NCI-H2196 (cell line): ENCODE results near the gene ARHGEF37.

ENCODE experiments used
- DNase-seq: peaks from one replicate; lab custom pipeline; 2025; ENCODE audit not compliant: unreplicated experiment; lab: John Stamatoyannopoulos, UW

ARHGEF37 gene

DNA sequence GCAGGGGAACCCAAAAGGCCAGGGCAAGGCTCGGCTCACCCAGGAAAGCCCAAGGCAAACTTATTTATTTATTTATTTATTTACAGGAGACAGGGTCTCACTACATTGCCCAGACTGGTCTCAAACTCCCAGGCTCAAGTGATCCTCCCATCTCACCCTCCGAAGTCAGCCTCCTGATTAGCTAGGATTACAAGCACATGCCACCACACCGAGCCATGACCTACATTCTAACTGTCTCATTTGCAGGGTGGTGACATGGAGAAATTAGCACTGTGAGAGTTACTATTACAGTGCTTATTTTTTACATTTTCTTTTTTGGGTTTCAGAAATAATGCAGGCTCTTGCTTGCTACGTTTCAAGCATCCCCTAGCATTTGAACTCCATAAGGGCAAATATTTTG is 18.1 kb downstream of the ARHGEF37 start:
- DNase-seq, result no peak

DNA sequence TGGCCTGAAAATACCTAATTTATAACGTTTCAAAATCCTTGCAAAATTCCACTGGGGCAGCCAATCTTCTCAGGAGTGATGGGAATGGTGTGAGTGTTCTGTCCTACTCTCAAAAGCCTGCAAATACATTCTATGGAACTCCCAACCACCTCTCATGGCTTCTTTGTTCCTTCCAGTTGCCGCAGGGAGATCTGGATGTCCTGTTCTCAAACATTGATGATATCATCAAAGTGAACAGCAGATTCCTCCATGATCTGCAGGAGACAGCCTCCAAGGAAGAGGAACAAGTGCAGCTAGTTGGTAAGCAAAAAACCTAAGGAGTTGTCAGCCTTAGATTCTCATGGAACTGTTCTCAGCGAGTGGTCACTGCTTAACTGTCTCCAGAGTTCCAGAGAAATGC is 19.6 kb downstream of the ARHGEF37 start:
- no peak for DNase-seq

DNA sequence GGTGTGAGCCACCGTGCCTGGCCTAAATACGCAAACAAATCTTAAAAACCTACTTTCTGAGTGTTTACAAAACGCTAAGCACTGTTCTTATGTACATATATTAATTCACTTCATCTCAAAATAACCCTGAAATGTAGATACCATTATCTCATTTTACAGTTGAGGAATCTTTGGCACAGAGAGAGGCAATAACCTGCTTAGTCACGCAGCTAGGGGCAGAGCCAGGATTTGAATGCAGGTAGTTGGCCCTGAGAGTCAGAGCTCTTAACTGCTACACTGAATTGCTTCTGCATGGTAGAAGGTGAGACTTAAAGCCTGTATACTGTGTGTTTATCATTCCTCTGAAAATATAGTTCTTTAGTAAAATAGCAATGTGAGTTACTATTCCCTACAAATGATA is 21.9 kb downstream of the ARHGEF37 start:
- no peak for DNase-seq

DNA sequence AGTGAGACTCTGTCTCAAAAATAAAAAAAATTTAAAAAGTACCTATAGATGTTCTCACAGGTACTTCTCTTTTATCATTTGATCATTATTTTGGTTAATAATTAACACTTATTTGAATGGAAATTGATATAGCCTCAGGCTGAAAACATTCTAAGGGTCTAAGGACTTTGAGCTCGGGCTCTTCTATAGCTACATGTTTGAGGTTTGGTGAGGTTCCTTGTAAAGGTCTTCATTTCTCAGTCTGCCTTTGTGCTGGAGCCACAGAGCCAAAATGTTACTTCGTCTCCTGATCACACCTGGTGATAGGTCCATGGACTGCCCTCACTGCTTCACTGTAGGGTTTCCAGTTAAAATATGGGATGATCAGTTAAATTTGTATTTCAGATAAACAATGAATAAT is 22.6 kb downstream of the ARHGEF37 start:
- no peak for DNase-seq

DNA sequence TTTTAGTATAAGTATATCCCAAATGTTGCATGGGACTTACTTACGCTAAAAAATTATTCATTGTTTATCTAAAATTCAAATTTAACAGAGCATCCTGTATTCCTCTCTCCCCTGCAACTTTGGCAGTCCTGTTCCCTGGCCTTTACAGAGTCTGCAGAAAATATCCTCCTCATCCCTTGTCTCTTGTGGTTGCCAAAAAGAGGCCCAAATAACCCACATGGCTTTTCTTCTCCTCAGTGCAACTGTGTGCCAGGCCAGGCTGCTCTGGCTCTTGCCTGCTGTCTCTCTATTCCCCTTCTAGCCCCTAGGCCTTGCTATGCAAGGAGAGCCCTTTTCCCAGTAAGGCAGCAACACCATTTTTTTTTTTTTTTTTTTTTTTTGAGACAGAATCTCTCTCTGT is 23.0 kb downstream of the ARHGEF37 start:
- no peak for DNase-seq

DNA sequence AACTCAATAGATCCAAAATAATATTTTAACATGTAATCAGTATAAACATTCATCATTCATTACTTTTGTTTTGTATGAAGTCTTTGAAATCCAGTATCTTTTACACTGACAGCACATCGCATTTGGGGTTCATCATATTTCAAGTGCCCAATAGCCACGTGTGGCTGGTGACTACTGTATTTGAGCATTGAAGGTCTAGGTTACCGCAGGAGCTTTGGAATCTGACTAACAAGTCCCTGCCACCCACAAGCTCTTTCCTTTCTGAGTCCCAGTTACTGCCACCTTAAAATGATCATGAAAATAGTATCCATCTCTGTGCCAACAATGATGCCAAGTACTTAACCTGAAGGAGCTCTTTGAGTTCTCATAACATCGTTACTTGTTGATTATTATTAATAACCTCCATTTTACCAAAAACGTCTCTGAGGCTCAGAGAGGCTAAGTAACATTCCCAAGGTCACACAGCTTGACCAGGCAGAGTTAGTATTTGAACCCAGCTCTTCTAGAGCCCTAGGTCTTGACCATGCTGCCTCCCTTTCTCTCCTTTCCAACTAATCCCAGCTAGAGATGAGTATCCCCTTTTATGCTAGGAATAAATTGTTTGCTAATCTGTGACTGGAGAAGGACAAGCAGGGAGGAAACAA is 24.2 kb downstream of the ARHGEF37 start:
- DNase-seq, result no peak

DNA sequence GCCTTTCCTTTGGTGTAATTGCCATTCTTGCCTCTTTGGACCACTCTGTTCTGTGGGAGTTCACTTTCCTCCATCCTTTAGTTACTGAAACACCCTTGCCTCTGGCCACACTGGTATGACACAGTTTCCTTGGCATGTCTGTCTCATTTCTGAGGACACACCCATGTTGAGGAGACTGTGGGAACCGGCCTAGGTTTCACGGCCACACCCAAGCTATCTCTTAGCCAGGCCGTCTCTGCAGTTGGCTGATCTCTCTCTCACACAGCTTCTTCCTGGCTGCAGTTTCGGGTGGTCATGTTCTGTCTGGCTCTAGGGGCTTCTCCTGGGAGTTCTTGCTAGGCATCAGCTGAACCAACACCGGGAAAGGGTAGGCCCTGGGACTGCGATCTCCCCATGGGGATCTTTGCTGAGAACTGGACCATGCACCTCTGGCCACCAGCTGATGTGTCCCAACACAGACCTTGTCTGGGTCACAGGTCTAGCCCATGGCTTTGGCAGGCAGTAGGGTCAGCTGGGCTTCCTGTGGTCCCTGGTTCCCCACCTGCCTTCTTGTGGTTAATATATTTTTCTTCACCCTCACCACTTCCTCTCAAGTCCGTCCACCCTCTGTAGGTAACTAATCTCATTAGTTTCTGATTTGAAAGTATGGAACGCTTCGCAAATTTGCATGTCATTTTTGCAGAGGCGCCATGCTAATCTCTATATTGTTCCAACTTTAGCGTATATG is 24.9 kb downstream of the ARHGEF37 start:
- DNase-seq, result no peak

DNA sequence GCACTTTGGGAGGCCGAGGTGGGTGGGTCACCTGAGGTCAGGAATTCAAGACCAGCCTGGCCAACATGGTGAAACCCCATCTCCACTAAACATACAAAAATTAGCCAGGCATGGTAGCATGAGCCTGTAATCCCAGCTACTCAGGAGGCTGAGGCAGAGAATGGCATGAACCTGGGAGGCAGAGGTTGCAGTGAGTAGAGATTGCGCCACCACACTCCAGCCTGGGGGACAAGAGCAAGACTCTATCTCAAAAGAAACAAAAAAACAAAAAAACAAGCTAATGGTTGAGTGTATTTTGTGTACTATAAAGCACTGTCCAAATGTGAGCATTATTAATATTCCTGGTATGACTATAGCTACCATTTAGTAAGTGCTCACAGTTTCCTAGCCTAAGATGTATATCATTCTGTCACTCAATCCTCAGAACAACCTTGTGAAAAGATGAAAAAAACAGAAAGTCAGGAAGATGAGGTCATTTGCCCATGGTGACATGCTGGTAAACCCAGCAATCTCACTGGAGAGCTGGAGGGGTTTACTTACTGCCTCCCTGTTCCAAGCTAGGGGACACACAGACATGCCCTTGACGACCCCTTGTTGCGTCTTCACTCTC is 27.7 kb downstream of the ARHGEF37 start:
- DNase-seq, result no peak

DNA sequence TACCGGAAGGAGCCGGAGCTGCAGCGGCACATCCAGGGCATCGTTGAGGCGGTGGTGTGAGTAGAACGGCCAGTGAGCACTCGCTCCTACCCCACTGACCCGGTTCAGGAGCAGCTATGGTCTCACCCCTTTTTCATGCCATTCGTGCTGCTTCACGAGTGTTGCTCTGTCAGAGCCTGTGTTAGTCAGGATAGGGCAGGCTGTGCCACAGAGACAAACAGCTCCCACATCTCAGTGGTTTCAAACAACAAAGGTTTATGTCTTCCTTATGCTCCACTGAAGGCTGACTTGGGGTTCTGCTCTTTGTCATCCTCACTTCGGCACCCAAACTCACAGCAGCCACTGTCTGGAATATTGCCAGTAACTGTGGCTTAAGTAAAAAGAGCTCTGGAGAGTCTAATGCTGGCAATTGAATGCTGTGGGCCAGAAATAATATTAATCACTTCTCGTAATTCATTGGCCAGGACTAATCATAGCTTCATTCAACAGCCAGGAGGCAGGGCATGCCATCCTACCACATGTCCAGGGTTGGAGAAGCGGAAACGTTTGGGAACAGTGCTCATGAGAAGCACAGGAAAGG is 28.4 kb downstream of the ARHGEF37 start:
- DNase-seq, result no peak

DNA sequence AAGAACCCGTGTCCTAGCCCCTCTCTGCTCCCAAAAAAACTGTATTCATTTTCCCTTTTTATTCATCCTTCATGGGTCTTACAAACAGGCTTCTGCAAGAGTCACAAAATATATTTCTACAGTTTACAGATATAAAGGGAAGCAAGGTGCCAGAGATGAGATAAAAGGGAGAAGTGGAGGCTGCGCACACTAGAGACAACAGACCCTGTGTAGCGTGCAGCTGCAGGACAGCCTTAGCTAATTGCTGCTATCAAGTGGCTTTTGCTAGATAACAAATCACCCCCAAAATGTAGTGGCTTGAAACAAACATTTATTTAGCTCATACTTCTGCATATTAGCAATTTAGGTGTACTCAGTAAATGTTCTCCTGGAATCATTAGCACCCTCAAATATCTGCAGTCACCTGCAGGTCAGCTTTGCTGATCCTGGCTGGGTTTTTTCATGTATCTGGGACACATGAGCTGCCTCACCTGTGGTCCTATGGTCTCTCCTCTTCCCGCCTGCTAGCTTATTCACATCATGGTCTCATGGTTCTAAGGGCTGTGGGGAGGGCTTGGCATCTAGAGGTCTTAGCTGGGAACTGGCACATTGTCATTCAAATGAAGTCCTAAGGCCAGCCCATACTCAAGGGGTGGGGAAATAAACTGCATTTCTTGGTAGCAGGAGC is 29.4 kb downstream of the ARHGEF37 start:
- no peak for DNase-seq

DNA sequence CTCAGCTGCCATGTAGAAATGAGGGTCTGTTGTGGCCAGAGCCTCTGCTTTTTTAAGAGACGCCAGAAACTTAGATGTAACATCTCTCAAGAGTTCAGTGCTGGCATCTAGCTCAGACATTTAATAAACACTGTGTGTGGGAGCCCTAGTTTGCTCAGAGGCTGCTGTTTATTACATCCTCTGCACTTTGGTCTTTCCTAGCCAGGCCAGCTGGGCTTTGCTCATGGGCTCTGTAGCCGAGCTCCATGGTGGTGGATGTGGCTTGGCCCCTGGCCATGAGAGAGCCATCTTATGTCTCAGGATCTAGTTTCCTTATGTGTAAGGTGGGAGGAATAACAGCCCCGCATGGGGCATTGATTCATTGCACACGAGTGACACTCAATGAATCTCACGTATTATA is 30.0 kb downstream of the ARHGEF37 start:
- DNase-seq, result no peak

DNA sequence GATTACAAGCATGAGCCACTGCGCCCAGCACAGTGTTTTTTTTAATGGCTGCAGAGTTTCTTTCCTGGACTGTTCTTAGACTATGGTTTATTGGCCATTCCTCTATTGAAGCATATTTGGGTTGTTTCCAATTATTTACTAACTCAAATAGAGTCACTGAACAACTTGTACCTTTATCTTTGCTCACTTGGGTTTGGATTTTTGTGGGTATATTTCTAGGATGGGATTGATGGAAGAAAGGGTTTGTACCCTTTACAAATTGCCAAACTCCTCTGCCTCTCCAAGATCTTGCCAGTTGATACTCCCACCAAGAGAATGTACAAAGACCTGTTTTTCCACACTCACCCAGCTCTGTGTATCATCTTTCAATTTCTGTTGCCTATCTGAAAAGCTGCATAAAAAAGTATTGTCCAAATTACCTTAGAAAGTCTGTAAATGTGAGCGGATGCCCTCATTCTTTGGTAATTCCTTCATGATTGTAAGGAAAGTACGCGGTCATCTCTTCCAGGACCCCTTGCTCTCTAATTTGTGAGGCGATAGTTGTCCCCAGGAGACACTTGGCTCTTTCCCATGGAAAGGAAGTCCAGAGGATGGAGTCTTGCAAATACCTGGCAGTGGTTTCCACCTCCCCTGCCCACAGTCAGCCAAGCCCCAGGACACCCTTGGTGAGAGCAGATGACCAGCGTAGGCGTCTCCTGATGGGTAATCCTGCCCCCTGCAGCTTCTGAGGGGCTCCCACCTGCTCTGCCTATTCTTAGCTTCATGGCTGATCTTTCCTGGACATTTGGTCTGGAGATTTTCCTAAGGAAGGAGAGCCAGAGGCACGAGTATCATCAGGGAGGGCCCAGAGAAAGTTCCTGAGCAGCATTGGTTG is 33.0 kb downstream of the ARHGEF37 start:
- no peak for DNase-seq

DNA sequence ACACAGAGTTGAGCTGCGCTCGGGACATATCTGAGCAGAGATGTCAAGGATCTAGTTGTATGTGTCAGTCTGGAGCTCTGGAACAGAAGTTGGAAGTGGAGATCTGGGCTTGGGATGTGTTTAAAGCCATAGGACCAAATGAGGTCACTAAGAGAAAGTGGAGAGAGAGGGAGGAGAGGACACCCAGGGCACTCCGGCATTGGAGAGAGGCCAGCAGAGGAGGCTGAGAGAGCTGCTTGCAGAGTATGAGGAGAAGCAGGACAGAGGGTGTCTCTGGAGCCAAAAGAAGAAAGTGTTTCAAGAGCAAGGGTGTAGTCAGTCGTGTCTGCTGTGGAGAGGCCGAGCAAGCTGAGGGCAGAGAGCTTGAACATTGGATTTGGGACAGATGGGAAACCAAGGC is 34.7 kb downstream of the ARHGEF37 start:
- no peak for DNase-seq

DNA sequence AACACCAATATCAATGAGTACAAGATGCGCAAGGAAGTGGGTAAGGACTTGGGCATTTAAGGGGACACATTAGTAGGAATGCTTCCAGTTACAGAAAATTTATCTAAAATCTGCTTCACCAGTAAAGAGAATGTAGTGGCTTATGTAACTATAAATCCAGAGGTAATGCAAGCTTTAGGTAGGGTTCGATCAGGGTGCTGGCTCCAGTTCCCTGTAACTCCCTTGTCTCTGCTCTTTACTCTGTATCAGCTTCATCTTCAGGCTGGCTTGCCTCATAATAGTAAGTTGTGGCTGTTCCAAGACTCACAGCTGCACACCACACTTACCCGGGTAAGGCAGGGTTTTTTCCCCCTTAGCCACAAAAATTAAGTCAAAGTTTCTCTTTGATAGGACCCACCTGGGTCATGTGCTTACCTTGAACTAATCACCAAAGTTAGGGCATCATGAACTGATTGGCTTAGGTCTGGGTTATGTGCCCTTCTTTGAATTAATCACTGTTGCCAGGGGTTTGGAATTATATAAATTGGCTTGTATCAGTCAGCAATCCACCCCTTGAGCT is 35.5 kb downstream of the ARHGEF37 start:
- DNase-seq, result no peak

DNA sequence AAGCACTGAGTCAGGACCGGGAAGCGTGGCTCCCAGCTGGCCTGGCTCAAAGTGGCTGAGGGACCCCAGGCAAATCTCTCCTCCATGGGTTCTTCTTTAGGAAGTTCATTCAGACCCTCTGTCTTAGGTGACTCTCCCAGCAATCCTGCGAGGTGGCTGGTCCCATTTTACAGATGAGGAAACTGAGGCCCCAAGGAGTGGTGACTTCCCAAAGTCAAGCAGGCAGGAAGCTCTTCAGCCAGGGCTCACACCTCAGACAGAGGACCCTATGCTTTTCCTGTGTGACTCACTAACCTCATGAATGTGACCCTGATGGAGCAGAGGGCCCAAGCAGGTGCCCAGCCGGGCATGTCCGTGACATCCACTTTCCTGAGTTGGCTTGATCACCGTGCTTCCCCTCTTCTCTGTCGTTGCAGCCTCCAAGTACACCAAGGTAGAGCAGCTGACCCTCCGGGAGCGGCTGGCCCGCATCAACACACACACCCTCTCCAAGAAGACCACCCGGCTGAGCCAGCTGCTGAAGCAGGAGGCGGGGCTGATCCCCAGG is 36.5 kb downstream of the ARHGEF37 start:
- no peak for DNase-seq

DNA sequence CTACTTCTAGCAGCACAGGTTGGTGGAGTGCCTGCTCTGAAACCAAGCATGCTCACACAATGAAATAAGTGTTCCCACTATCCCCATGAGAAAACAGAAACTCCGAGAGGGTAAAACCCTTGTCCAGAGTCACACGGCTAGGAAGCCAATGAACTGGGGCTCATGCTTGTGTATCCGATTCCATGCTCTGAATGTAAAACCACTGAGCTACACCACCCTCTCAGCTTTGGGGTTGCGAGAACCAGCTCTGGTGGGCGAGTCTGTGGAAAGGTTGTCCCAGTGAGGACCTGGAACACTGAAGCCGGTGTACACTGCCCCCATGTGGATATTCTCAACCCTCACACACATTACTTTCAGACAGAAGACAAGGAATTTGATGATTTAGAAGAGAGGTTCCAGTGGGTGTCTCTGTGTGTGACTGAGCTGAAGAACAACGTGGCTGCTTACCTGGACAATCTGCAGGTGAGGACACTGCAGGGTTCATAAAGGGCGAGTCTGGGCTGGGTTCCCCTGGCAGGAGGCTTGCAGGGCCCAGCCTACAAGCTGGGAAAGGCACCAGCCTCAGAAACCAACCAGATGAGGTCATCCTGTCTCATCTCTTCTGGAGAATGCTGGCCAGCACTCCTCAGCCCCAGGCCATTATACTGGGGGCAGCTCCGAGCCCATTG is 37.4 kb downstream of the ARHGEF37 start:
- peak; percentile 53 for DNase-seq

DNA sequence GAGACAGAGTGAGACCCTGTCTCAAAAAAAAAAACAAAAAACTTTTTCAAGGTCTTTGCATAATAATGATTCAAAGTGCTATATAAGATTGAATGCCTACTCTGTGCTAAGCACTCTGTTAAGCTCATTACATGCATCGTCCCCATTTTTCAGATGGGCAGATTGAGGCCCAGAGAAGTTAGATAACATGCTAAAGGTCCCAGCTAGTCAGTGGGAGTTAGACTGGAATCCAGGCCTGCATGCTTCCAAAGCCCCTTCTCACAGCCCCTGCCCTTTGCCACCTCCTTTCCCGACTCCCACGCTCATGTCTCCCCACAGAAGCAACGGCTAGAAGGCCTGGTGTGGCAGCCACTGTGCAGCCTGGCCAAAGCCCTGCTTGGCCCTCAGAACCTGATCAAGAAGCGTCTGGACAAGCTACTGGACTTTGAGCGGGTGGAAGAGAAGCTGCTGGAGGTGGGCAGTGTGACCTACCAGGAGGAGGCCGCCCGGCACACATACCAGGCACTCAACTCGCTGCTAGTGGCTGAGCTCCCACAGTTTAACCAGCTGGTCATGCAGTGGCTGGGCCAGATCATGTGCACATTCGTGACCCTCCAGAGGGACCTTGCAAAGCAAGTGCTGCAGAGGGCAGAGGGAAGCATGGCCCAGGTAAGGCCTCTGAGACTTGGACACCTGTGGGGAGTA is 40.3 kb downstream of the ARHGEF37 start:
- DNase-seq, result no peak

DNA sequence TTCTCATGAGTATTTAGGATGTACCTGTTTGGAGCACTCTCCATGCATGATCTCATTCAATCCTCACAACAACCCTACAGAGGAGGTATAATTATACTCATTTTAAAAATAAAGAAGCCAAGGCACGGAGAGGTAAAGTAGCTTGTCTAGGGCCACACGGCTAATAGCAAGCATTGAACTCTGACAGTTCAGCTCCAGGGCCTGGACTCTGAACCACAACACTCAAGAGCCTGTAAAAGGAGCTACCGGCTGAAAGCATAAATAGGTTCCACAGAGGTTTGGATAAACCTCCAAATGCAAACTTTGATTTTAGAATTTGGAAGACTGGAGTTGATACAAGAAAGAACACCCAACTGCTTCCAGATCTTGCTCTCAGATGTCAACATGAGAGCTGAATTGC is 41.2 kb downstream of the ARHGEF37 start:
- no peak for DNase-seq

DNA sequence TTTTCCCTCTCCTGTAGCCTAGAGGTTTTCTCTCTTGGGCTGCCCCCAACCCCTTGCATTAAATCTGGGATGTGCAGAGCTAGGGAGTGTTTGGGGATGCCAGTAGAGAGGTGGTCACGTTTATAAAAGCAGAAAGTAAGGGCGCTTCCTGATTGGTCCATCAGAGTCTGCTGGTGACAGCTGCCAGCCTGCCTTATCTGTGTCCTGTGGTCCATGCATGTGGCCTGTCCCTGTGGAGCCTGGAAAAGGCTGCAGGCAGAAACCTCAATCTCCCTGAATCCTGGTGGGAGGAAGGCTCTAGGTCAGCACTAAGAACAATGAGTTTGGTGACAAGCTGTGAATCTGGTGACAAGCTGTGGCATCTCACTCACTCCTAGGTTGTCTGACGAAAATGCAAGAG is 42.2 kb downstream of the ARHGEF37 start:
- no peak for DNase-seq
